CD4-positive, alpha-beta T cell (primary cell): Measurements from ENCODE around the gene NKX1-2. TPM values are rescaled to one million over a fixed set of nuclear protein-coding genes. Genes with fewer than 3 reads are reported as not detected.

Experiments used
- ATAC-seq: fragments of 200-7000 bp; cut with Tn5 transposase; one replicate; pipeline ENCODE4 v1.10.0; 2022; ENCODE audit warnings: mild to moderate bottlenecking; ENCODE audit not compliant: poor library complexity
- CTCF ChIA-PET: fragments of 350-600 bp; sonication (Branson Sonifier 250); formaldehyde crosslinking; loops from one replicate; lab custom pipeline; 2021; ENCODE audit warnings: antibody characterized with exemption, inconsistent platforms; lab: Charles Lee
- POLR2A ChIA-PET: fragments of 350-600 bp; sonication (Branson Sonifier 250); formaldehyde crosslinking; loops from one replicate; lab custom pipeline; 2021; ENCODE audit warnings: antibody characterized with exemption, inconsistent platforms; lab: Charles Lee
- DNase-seq, 14 experiments: peaks; one replicate each; pipeline ENCODE4 v3.0.0-alpha.2; 2013 to 2020; ENCODE audit warnings: mixed read lengths in 2 of 14
- H3K27ac ChIP-seq, 2 donors: one replicate each; pipeline versions ENCODE4 v1.5.1 to v1.7.0; 2013; ENCODE audit warnings: low read length in 2 of 2, low read depth in 1 of 2, mild to moderate bottlenecking in 1 of 2
- H3K27me3 ChIP-seq, 2 experiments: 1 replicate in 1 of 2; 2 replicates in 1 of 2; pipeline versions ENCODE4 v1.6.1 to v1.7.0; 2013; ENCODE audit warnings: low read length in 2 of 2, control low read depth in 1 of 2, mild to moderate bottlenecking in 1 of 2, moderate library complexity in 1 of 2; ENCODE audit not compliant: insufficient read depth in 2 of 2, control insufficient read depth in 1 of 2
- H3K36me3 ChIP-seq: one replicate; pipeline ENCODE4 v1.6.1; 2013; ENCODE audit warnings: low read length, control low read depth; ENCODE audit not compliant: insufficient read depth
- H3K4me1 ChIP-seq: one replicate; pipeline ENCODE4 v1.6.1; 2013; ENCODE audit warnings: low read length, control low read depth; ENCODE audit not compliant: insufficient read depth
- H3K4me3 ChIP-seq: one replicate; pipeline ENCODE4 v1.5.1; 2013; ENCODE audit warnings: mild to moderate bottlenecking, low read length, moderate library complexity
- H3K9me3 ChIP-seq, 2 experiments: 1 replicate in 1 of 2; 2 replicates in 1 of 2; pipeline versions ENCODE4 v1.6.1 to v1.7.0; 2013; ENCODE audit warnings: low read length in 2 of 2, mild to moderate bottlenecking in 2 of 2, control low read depth in 1 of 2, moderate library complexity in 1 of 2; ENCODE audit not compliant: control insufficient read depth in 1 of 2, insufficient read depth in 1 of 2
- H3K27ac Mint-ChIP-seq: one replicate; pipeline ENCODE4 v1.8.0; 2020; ENCODE audit warnings: mixed read lengths
- H3K27me3 Mint-ChIP-seq: one replicate; pipeline ENCODE4 v1.8.0; 2021; ENCODE audit warnings: mixed read lengths
- H3K36me3 Mint-ChIP-seq: one replicate; pipeline ENCODE4 v1.8.0; 2021; ENCODE audit warnings: low read depth, mixed read lengths
- H3K4me1 Mint-ChIP-seq: one replicate; pipeline ENCODE4 v1.8.0; 2021; ENCODE audit warnings: low read depth, mixed read lengths
- H3K4me3 Mint-ChIP-seq: one replicate; pipeline ENCODE4 v1.8.0; 2020; ENCODE audit warnings: mild to moderate bottlenecking, mixed read lengths
- H3K9me3 Mint-ChIP-seq: one replicate; pipeline ENCODE4 v1.8.0; 2020; ENCODE audit warnings: mixed read lengths
- intact Hi-C, 2 experiments: fragments of 100-400 bp; cut with DNase I in 1 of 2; cut with micrococcal nuclease in 1 of 2; formaldehyde crosslinking; loops; one replicate each; pipeline versions ENCODE4 v1.15.1 to v1.9.0; 2023 to 2025; cut with DNase I, micrococcal nuclease
- total RNA-seq, 174 experiments: library from RNA in 2 of 174; stranded (reverse) in 2 of 174; gene quantifications; one replicate each; pipeline ENCODE4 v1.2.3 and lab custom pipeline; 2021 to 2026
- TF ChIP-seq, protein P1 (sequence below): fragments of 200-600 bp; IDR thresholded peaks from one replicate; pipeline ENCODE4 v1.8.0; 2022; ENCODE audit warnings: antibody characterized with exemption, mild to moderate bottlenecking

The NKX1-2 gene
- total RNA-seq, 2 experiments from 2014 or later, result not detected

DNA sequence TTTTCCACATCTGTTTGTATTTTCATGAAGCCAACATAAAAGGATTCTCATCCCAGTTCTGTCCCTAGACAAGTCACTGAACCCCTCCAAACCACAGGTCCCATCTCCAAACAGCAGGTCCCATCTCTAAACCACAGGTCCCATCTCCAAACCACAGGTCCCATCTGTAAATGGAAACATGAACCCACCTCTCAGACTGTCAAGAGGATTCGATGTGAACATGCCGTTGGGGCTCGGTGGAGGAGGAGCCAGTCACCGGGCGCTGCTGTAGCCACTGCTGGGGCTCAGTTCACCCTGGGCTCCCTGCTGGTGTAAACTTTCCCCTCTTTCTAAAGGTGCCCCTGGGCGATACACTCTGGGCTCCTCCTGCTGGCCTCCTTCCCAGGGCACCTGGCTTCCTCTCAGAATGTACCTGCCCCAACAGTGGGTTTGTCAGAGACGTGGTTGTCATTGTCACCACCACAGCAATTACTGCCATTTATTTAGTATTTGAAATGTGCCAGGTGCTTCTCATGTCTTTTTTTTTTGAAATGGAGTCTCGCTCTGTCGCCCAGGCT, 24.8 kb upstream of the NKX1-2 start:
- no peak overlapping the region for H3K4me3 Mint-ChIP-seq
- DNase-seq (no peak), ATAC-seq (no peak)
- no peak overlapping the region for H3K27ac Mint-ChIP-seq
- H3K36me3 Mint-ChIP-seq, result peaks cover 9% of the 10 kb centered on the region
- CTCF ChIA-PET, result no interaction called here
- intact Hi-C loops, result no loop called here
- no peak overlapping the region for H3K4me3 ChIP-seq
- no peaks in the 10 kb centered on the region for H3K4me1 ChIP-seq
- H3K27ac ChIP-seq, result no peak overlapping the region
- no peaks in the 10 kb centered on the region for H3K27me3 ChIP-seq
- H3K27me3 Mint-ChIP-seq, result no peaks in the 10 kb centered on the region
- H3K9me3 ChIP-seq, result no peaks in the 10 kb centered on the region
- POLR2A ChIA-PET, result no interaction called here
- TF ChIP-seq, protein P1, sequence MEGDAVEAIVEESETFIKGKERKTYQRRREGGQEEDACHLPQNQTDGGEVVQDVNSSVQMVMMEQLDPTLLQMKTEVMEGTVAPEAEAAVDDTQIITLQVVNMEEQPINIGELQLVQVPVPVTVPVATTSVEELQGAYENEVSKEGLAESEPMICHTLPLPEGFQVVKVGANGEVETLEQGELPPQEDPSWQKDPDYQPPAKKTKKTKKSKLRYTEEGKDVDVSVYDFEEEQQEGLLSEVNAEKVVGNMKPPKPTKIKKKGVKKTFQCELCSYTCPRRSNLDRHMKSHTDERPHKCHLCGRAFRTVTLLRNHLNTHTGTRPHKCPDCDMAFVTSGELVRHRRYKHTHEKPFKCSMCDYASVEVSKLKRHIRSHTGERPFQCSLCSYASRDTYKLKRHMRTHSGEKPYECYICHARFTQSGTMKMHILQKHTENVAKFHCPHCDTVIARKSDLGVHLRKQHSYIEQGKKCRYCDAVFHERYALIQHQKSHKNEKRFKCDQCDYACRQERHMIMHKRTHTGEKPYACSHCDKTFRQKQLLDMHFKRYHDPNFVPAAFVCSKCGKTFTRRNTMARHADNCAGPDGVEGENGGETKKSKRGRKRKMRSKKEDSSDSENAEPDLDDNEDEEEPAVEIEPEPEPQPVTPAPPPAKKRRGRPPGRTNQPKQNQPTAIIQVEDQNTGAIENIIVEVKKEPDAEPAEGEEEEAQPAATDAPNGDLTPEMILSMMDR, result no peak
- no peaks in the 10 kb centered on the region for H3K9me3 Mint-ChIP-seq
- H3K36me3 ChIP-seq, result no peaks in the 10 kb centered on the region
- H3K4me1 Mint-ChIP-seq, result peaks cover 4% of the 10 kb centered on the region

DNA sequence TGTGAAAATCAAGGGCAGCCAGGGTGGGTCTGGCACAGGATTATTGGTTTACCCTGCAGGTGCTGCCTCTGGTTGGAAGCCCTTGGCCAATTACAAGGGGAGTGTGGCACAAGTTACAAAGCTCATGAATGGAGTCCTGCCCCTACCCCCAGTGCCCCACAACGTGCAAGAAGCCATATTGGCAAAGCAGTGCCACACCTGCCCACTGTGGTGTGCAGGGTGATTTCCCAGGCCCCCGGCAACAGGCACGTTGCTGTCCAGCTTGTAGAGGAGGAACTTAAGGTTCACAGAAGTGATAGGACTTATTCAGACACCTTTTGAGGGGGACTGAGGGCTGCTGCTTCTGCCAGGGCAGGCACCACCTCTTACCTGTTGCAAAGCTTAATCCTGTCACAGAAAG, 23.2 kb upstream of the NKX1-2 start:
- Histone ChIP-seq H3K36me3 (no peaks in the 10 kb centered on the region), H3K27me3 (no peaks in the 10 kb centered on the region), H3K9me3 (no peaks in the 10 kb centered on the region), H3K4me1 (no peaks in the 10 kb centered on the region), H3K4me3 (no peak overlapping the region), H3K27ac (no peak overlapping the region)
- CTCF ChIA-PET, result no interaction called here
- H3K27me3 Mint-ChIP-seq, result no peaks in the 10 kb centered on the region
- H3K27ac Mint-ChIP-seq, result no peak overlapping the region
- no peaks in the 10 kb centered on the region for H3K9me3 Mint-ChIP-seq
- TF ChIP-seq, protein P1, result no peak
- intact Hi-C loops, result no loop called here
- H3K36me3 Mint-ChIP-seq, result peaks cover 9% of the 10 kb centered on the region
- POLR2A ChIA-PET, result interaction anchor here (1.3 kb wide), 1 partner anchor 12 kb away, joined by 4 read pairs; the partner anchor contains the start of gene LHPP
- peaks cover 6% of the 10 kb centered on the region for H3K4me1 Mint-ChIP-seq
- ATAC-seq (no peak), DNase-seq (no peak)
- H3K4me3 Mint-ChIP-seq, result no peak overlapping the region

DNA sequence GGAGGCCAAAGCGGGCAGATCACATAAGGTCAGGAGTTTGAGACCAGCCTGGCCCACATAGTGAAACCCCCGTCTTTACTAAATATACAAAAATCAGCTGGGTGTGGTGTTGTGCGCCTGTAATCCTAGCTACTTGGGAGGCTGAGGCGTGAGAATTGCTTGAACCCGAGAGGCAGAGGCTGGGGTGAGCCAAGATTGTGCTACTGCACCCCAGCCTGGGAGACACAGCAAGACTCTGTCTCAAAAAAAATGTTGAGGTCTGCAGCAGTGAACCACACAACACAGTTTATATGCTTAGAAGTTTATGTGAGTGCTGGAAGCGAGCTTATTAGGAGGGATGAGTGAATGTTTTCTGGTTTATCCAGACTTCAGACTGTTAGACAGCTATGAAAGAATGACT, 22.2 kb upstream of the NKX1-2 start:
- no peaks in the 10 kb centered on the region for H3K4me1 ChIP-seq
- H3K9me3 ChIP-seq, result no peaks in the 10 kb centered on the region
- no peak overlapping the region for H3K4me3 Mint-ChIP-seq
- no peak overlapping the region for H3K4me3 ChIP-seq
- TF ChIP-seq, protein P1, result no peak
- H3K4me1 Mint-ChIP-seq, result peaks cover 8% of the 10 kb centered on the region
- POLR2A ChIA-PET, result interaction anchor here (0.6 to 1.8 kb wide), 3 partner anchors 10 to 1375 kb away, joined by 3 to 6 read pairs (median 4); partner anchors contain the start of gene LHPP
- DNase-seq, result no peak
- H3K36me3 Mint-ChIP-seq, result peaks cover 9% of the 10 kb centered on the region
- no peaks in the 10 kb centered on the region for H3K27me3 ChIP-seq
- H3K27ac Mint-ChIP-seq, result no peak overlapping the region
- H3K27ac ChIP-seq, result no peak overlapping the region
- H3K9me3 Mint-ChIP-seq, result no peaks in the 10 kb centered on the region
- CTCF ChIA-PET, result no interaction called here
- intact Hi-C loops, result no loop called here
- H3K36me3 ChIP-seq, result no peaks in the 10 kb centered on the region
- no peak for ATAC-seq
- H3K27me3 Mint-ChIP-seq, result no peaks in the 10 kb centered on the region
